HEK293 (cell line): Measurements from ENCODE around the gene MVB12B.

Source experiments
- CTCF ChIA-PET: fragments of 350-600 bp; formaldehyde crosslinking; extraction: SDS; loops from one replicate; lab custom pipeline; 2021; ENCODE audit warnings: antibody characterized with exemption; lab: Yijun Ruan, JAX
- POLR2A ChIA-PET: fragments of 300-600 bp; formaldehyde crosslinking; extraction: SDS; loops from one replicate; lab custom pipeline; 2020; ENCODE audit warnings: antibody characterized with exemption, inconsistent platforms; lab: Yijun Ruan, JAX
- H3K27ac ChIP-seq: fragments of 200-500 bp; sonication (Bioruptor generic); 2 replicates; pipeline ENCODE4 v1.5.1; 2014; ENCODE audit warnings: low read depth, low read length, control low read depth, inconsistent platforms; ENCODE audit errors: extremely low read depth
- H3K36me3 ChIP-seq, 2 experiments: fragments of 200-500 bp in 1 of 2; sonication (Bioruptor generic) in 1 of 2; 1 replicate in 1 of 2; 2 replicates in 1 of 2; pipeline ENCODE4 v1.5.1; 2014 to 2017; ENCODE audit warnings: inconsistent platforms in 2 of 2, low read length in 2 of 2; ENCODE audit not compliant: control insufficient read depth in 2 of 2, insufficient read depth in 1 of 2
- H3K4me1 ChIP-seq: fragments of 200-500 bp; sonication (Bioruptor generic); 2 replicates; pipeline ENCODE4 v1.5.1; 2014; ENCODE audit warnings: mild to moderate bottlenecking, low read length, inconsistent platforms; ENCODE audit not compliant: control insufficient read depth, insufficient read depth
- H3K4me3 ChIP-seq: 2 replicates; pipeline ENCODE4 v1.5.1; 2011; ENCODE audit warnings: low read depth, mild to moderate bottlenecking, control low read depth, low read length, moderate library complexity
- H3K9me3 ChIP-seq: fragments of 200-500 bp; sonication (Bioruptor generic); 2 replicates; pipeline ENCODE4 v1.5.1; 2014; ENCODE audit warnings: low read depth, low read length, inconsistent platforms; ENCODE audit not compliant: control insufficient read depth, insufficient read depth
- IKZF3 ChIP-seq: fragments of 450-650 bp; IDR thresholded peaks from 2 replicates; pipeline ENCODE4 v1.5.0; 2018; ENCODE audit warnings: missing biosample characterization, mild to moderate bottlenecking, missing genetic modification characterization, moderate library complexity
- MYNN ChIP-seq: fragments of 450-650 bp; formaldehyde crosslinking; IDR thresholded peaks from 2 replicates; pipeline ENCODE4 v1.5.1; 2016; ENCODE audit warnings: missing biosample characterization, missing genetic modification characterization, borderline replicate concordance
- ZNF24 ChIP-seq: fragments of 450-650 bp; formaldehyde crosslinking; IDR thresholded peaks from 2 replicates; pipeline ENCODE4 v1.5.1; 2016; ENCODE audit warnings: missing biosample characterization, missing genetic modification characterization
- ZNF341 ChIP-seq: fragments of 450-650 bp; formaldehyde crosslinking; IDR thresholded peaks from 2 replicates; pipeline ENCODE4; 2016; ENCODE audit warnings: low read depth, missing biosample characterization, missing genetic modification characterization
- ZNF747 ChIP-seq: fragments of 450-650 bp; formaldehyde crosslinking; IDR thresholded peaks from 2 replicates; pipeline ENCODE4 v1.5.1; 2016; ENCODE audit warnings: missing biosample characterization, missing genetic modification characterization
- ZNF785 ChIP-seq: fragments of 450-650 bp; formaldehyde crosslinking; IDR thresholded peaks from 2 replicates; pipeline ENCODE4 v1.5.1; 2016; ENCODE audit warnings: missing biosample characterization, missing genetic modification characterization
- TF ChIP-seq, protein P1 (sequence below): fragments of 450-650 bp; formaldehyde crosslinking; IDR thresholded peaks from 2 replicates; pipeline ENCODE4 v1.5.1; 2016; ENCODE audit warnings: missing biosample characterization, missing genetic modification characterization, borderline replicate concordance
- TF ChIP-seq, protein P2 (sequence below): fragments of 450-650 bp; formaldehyde crosslinking; IDR thresholded peaks from 2 replicates; pipeline ENCODE4 v1.5.1; 2017; ENCODE audit warnings: missing biosample characterization, missing genetic modification characterization
- TF ChIP-seq, protein P3 (sequence below): fragments of 450-650 bp; formaldehyde crosslinking; IDR thresholded peaks from 2 replicates; pipeline ENCODE4 v1.5.1; 2016; ENCODE audit warnings: missing biosample characterization, missing genetic modification characterization

Gene MVB12B

DNA sequence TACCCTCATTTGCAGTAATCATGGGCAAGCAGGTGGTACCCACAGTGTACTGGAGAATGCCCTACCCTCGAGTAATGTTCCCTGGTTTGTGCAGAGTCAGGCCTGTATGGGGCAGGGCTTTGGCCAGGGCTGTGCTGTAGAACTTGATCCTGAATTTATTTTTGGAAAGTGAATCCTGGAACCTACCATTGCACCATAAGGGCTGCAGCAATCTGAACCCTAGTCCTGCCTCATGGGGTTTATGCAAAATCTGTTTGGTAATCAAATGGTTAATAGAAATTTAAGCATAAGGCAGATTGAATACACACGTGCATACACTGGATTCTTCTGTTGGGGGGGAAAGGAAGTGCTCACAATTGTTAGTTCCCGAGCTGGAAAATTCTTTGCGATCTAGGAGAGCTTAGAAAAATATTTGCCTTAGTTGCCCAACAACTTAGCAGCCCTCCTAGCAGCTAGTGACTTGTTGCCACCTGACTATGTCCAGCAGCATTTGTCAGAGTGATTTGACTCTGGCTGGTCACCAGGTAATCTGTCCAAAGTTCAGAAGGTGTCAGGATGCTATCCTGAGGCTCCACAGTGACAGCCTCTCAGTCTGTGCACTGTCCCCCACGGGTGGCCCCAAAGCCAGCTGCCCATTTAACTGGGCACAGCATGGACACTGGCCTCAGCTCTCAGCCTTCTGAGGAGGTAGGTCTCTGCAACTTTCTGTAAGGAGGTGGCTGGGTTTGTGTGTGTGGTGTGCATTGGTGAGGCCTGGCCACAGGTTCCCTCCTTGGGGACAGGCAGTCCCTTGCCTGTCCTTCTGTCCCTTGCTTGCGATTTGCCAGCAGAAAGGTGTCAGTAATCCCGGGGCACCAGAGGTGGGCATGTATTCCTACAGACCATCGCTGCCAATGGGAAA, 8.3 kb downstream of the MVB12B start (continued):
- TF ChIP-seq, protein P1, sequence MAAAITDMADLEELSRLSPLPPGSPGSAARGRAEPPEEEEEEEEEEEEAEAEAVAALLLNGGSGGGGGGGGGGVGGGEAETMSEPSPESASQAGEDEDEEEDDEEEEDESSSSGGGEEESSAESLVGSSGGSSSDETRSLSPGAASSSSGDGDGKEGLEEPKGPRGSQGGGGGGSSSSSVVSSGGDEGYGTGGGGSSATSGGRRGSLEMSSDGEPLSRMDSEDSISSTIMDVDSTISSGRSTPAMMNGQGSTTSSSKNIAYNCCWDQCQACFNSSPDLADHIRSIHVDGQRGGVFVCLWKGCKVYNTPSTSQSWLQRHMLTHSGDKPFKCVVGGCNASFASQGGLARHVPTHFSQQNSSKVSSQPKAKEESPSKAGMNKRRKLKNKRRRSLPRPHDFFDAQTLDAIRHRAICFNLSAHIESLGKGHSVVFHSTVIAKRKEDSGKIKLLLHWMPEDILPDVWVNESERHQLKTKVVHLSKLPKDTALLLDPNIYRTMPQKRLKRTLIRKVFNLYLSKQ (tag by site-specific recombination) = no peak
- TF ChIP-seq ZNF24 (no peak), IKZF3 (tag by site-specific recombination) (no peak)
- TF ChIP-seq, protein P2, sequence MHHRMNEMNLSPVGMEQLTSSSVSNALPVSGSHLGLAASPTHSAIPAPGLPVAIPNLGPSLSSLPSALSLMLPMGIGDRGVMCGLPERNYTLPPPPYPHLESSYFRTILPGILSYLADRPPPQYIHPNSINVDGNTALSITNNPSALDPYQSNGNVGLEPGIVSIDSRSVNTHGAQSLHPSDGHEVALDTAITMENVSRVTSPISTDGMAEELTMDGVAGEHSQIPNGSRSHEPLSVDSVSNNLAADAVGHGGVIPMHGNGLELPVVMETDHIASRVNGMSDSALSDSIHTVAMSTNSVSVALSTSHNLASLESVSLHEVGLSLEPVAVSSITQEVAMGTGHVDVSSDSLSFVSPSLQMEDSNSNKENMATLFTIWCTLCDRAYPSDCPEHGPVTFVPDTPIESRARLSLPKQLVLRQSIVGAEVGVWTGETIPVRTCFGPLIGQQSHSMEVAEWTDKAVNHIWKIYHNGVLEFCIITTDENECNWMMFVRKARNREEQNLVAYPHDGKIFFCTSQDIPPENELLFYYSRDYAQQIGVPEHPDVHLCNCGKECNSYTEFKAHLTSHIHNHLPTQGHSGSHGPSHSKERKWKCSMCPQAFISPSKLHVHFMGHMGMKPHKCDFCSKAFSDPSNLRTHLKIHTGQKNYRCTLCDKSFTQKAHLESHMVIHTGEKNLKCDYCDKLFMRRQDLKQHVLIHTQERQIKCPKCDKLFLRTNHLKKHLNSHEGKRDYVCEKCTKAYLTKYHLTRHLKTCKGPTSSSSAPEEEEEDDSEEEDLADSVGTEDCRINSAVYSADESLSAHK (tag by site-specific recombination) = no peak
- TF ChIP-seq, protein P3, sequence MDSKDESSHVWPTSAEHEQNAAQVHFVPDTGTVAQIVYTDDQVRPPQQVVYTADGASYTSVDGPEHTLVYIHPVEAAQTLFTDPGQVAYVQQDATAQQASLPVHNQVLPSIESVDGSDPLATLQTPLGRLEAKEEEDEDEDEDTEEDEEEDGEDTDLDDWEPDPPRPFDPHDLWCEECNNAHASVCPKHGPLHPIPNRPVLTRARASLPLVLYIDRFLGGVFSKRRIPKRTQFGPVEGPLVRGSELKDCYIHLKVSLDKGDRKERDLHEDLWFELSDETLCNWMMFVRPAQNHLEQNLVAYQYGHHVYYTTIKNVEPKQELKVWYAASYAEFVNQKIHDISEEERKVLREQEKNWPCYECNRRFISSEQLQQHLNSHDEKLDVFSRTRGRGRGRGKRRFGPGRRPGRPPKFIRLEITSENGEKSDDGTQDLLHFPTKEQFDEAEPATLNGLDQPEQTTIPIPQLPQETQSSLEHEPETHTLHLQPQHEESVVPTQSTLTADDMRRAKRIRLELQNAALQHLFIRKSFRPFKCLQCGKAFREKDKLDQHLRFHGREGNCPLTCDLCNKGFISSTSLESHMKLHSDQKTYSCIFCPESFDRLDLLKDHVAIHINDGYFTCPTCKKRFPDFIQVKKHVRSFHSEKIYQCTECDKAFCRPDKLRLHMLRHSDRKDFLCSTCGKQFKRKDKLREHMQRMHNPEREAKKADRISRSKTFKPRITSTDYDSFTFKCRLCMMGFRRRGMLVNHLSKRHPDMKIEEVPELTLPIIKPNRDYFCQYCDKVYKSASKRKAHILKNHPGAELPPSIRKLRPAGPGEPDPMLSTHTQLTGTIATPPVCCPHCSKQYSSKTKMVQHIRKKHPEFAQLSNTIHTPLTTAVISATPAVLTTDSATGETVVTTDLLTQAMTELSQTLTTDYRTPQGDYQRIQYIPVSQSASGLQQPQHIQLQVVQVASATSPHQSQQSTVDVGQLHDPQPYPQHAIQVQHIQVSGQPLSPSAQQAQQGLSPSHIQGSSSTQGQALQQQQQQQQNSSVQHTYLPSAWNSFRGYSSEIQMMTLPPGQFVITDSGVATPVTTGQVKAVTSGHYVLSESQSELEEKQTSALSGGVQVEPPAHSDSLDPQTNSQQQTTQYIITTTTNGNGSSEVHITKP (tag by site-specific recombination) = no peak

DNA sequence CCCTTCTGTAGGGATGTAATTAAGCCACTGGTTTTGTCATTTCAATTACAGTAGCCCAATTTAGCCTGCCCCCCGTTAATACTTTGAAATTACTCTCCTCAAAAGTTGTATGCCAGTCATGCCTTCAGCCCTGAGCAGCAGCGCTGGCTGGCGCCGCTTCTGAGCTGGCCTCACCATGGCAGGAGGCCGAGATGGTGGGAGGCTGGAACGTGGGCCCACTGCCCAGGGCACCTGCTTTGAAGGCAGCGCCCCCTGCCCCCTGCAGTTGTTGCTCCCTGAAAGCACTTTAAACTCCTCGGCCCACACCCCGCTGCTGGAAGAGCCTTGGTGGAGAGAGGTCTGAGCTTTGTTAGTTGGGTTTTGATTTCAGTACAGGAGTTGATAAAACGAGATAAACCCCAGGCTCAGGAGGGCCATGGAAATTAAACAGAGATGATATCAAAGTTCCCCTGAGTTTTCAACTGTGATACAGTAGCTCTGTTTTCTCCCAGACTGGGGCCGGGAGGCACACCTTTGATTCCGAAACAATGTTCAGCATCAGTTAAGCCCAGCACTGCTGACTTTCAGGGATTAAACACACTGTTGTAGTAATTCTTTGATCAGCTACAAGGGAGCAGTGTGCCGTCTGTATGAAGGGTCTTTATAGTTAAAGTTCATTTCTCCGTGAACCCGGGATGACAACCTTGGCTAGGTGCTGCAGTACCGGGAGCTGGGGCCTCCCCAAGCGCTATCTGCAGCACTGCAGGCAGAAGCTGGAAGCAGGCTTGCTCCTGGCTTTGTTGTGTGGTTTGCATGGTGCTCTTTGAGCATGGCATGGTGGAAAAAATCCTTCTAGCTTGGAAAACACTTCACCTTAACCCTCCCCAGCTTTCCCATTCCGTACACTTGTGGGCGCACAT, 9.5 kb downstream of the MVB12B start:
- H3K4me1 ChIP-seq = 0 out of 2 replicates have a peak, but pooled peaks cover 6% of the 10 kb centered on the region
- H3K36me3 ChIP-seq = peaks cover 0 to 14% of the 10 kb centered on the region in 2 experiments; a peak in 1 of 3 replicates
- ChIA-PET POLR2A (no interaction called here), CTCF (interaction anchor here (0.6 to 1.3 kb wide), 4 partner anchors 9 to 778 kb away, joined by 3 to 6 read pairs (median 4); no protein-coding TSS in a partner anchor)
- H3K4me3 ChIP-seq = no peak overlapping the region
- H3K9me3 ChIP-seq = no peaks in the 10 kb centered on the region
- no peak overlapping the region for H3K27ac ChIP-seq
- TF ChIP-seq ZNF341 (tag by site-specific recombination) (0 out of 2 replicates have a peak, but pooled peaks have one; percentile 17), ZNF747 (no peak), MYNN (tag by site-specific recombination) (no peak)

DNA sequence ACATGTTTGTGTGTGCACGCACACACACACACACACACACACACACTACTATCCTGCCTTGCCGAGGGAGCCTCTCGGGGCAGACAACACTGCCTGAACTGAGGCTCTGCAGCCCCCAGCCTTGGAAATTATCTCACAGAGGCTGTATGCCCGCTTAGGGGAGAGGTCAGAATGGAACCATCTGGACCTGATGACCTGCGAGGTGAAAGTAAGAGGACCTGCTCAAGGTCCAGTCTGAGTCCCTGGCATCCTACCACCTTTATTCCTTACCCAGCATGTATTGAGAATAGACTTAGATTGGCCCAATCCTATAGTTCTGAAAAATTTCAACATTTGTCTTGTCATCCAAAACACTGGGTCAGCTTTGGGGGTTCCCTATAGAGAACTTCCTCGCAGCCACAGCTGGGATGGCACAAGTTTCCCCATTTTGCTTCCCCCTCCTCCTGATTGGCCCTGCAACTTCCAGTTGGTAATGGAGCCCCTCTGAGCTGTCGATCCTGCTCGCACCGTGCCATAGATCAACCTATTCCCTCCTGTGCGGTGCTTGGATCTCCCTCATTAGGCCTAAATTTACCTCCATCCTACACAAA, 10.2 kb downstream of the MVB12B start:
- ChIA-PET POLR2A (no interaction called here), CTCF (interaction anchor here (0.6 to 1.3 kb wide), 4 partner anchors 11 to 321 kb away, joined by 3 to 6 read pairs (median 5); no protein-coding TSS in a partner anchor)

More for the DNA sequence above, 10.2 kb downstream of the MVB12B start:
- TF ChIP-seq ZNF785 (tag by site-specific recombination) = no peak
- Histone ChIP-seq H3K27ac (no peak overlapping the region), H3K36me3 (peaks cover 0 to 21% of the 10 kb centered on the region in 2 experiments; a peak in 1 of 3 replicates), H3K4me1 (0 out of 2 replicates have a peak, but pooled peaks cover 4% of the 10 kb centered on the region), H3K9me3 (no peaks in the 10 kb centered on the region), H3K4me3 (no peak overlapping the region)
